Measurements from ENCODE around the gene PDZRN4.
"Not testable (repeated sequence)": the region's sequence is repeated elsewhere in the genome, so short reads cannot be mapped to it uniquely, and the experiment has no call there.

Gene PDZRN4

GRCh38 chr12:41287500-41288141 lies 99.5 kb downstream of the PDZRN4 start:
- no peak for DNase-seq

- no peak for DNase-seq
Measured at GRCh38 chr12:41288142-41288811, 100.2 kb downstream of the PDZRN4 start.

- DNase-seq, result no peak
Measured at GRCh38 chr12:41289501-41289900, 101.4 kb downstream of the PDZRN4 start.

- no peak for DNase-seq
Measured at GRCh38 chr12:41293011-41293410, 104.9 kb downstream of the PDZRN4 start.

- no peak for DNase-seq
Measured at GRCh38 chr12:41293461-41293860, 105.3 kb downstream of the PDZRN4 start.

- no peak for DNase-seq
Measured at GRCh38 chr12:41302979-41303403, 114.9 kb downstream of the PDZRN4 start.

- no peak for DNase-seq
Measured at GRCh38 chr12:41304526-41304925, 116.4 kb downstream of the PDZRN4 start.

- no peak for DNase-seq
Measured at GRCh38 chr12:41310367-41310766, 122.2 kb downstream of the PDZRN4 start.

- DNase-seq, result no peak
Measured at GRCh38 chr12:41311883-41312282, 123.8 kb downstream of the PDZRN4 start.

GRCh38 chr12:41312451-41312850 lies 124.3 kb downstream of the PDZRN4 start:
- DNase-seq, result not testable (repeated sequence)

- no peak for DNase-seq
Measured at GRCh38 chr12:41325336-41325735, 137.2 kb downstream of the PDZRN4 start.

- no peak for DNase-seq
Measured at GRCh38 chr12:41327096-41327895, 139.2 kb downstream of the PDZRN4 start.

GRCh38 chr12:41333974-41334373 lies 145.9 kb downstream of the PDZRN4 start:
- DNase-seq, result no peak

- no peak for DNase-seq
Measured at GRCh38 chr12:41334390-41334789, 146.3 kb downstream of the PDZRN4 start.

GRCh38 chr12:41336041-41336549 lies 148.0 kb downstream of the PDZRN4 start:
- no peak for DNase-seq

- no peak for DNase-seq
Measured at GRCh38 chr12:41339784-41340183, 151.7 kb downstream of the PDZRN4 start.

- no peak for DNase-seq
Measured at GRCh38 chr12:41344776-41345470, 156.8 kb downstream of the PDZRN4 start.

- no peak for DNase-seq
Measured at GRCh38 chr12:41348198-41348597, 160.1 kb downstream of the PDZRN4 start.

- DNase-seq, result no peak
Measured at GRCh38 chr12:41356181-41356580, 168.1 kb downstream of the PDZRN4 start.

- no peak for DNase-seq
Measured at GRCh38 chr12:41361738-41362137, 173.6 kb downstream of the PDZRN4 start.

- no peak for DNase-seq
Measured at GRCh38 chr12:41362510-41362909, 174.4 kb downstream of the PDZRN4 start.

GRCh38 chr12:41362931-41363330 lies 174.8 kb downstream of the PDZRN4 start:
- DNase-seq, result no peak

- DNase-seq, result no peak
Measured at GRCh38 chr12:41364211-41364610, 176.1 kb downstream of the PDZRN4 start.

Data from NCI-H1436 (cell line).